SK-N-SH (cell line): ENCODE results near the gene METRNL. TPM values are rescaled to one million over a fixed set of nuclear protein-coding genes. Genes with fewer than 3 reads are reported as not detected.

Source experiments
- CTCF ChIA-PET: fragments of 300-600, 350-600 bp; formaldehyde crosslinking; extraction: SDS; loops from one replicate; lab custom pipeline; 2021; lab: Yijun Ruan, JAX
- POLR2A ChIA-PET: fragments of 350-600 bp; sonication (Branson Sonifier 250); formaldehyde crosslinking; extraction: SDS; loops from one replicate; lab custom pipeline; 2020; ENCODE audit warnings: antibody characterized with exemption, inconsistent platforms; lab: Yijun Ruan, JAX
- DNase-seq: peaks from one replicate; pipeline ENCODE4 v3.0.0; 2012
- H2AFZ ChIP-seq: fragments of 200-600 bp; sonication (generic); 2 replicates; pipeline ENCODE4 v1.8.1; 2016; ENCODE audit warnings: antibody characterized with exemption, mild to moderate bottlenecking, low read depth
- H3F3A ChIP-seq: fragments of 200-600 bp; sonication (generic); replicated peaks from 2 replicates; pipeline ENCODE3; 2016; ENCODE audit warnings: antibody characterized with exemption, mild to moderate bottlenecking; ENCODE audit not compliant: insufficient read depth
- H3K27ac ChIP-seq, 2 experiments: fragments of 200-500 bp in 1 of 2; fragments of 200-600 bp in 1 of 2; sonication (Bioruptor generic) in 1 of 2; sonication (generic), shearing (Covaris generic) in 1 of 2; 2 replicates each; pipeline versions ENCODE4 v1.5.1 to v1.6.1; 2014 to 2016; ENCODE audit warnings: low read depth in 2 of 2, inconsistent platforms in 1 of 2, low read length in 1 of 2, mild to moderate bottlenecking in 1 of 2, mixed read lengths in 1 of 2
- H3K27me3 ChIP-seq: fragments of 200-600 bp; sonication (generic), shearing (Covaris generic); 2 replicates; pipeline ENCODE4 v1.6.1; 2016; ENCODE audit warnings: mixed run types; ENCODE audit not compliant: insufficient read depth
- H3K36me3 ChIP-seq, 2 experiments: fragments of 200-500 bp in 1 of 2; fragments of 200-600 bp in 1 of 2; sonication (Bioruptor generic) in 1 of 2; sonication (generic) in 1 of 2; replicated peaks in 1 of 2; 2 replicates each; pipeline versions ENCODE3 to v1.5.1; 2014 to 2016; ENCODE audit warnings: low read length in 1 of 2, mild to moderate bottlenecking in 1 of 2; ENCODE audit not compliant: insufficient read depth in 2 of 2, control insufficient read depth in 1 of 2
- H3K4me1 ChIP-seq, 2 experiments: fragments of 200-500 bp in 1 of 2; fragments of 200-600 bp in 1 of 2; sonication (Bioruptor generic) in 1 of 2; sonication (generic), shearing (Covaris generic) in 1 of 2; 2 replicates each; pipeline versions ENCODE4 v1.5.1 to v1.6.1; 2014 to 2016; ENCODE audit warnings: low read depth in 1 of 2, low read length in 1 of 2, mixed run types in 1 of 2; ENCODE audit not compliant: insufficient read depth in 2 of 2, control insufficient read depth in 1 of 2
- H3K4me2 ChIP-seq: fragments of 200-600 bp; sonication (generic), shearing (Covaris generic); 2 replicates; pipeline ENCODE4 v1.6.1; 2017; ENCODE audit warnings: mixed run types
- H3K4me3 ChIP-seq, 2 experiments: fragments of 200-500 bp in 1 of 2; fragments of 200-600 bp in 1 of 2; sonication (Bioruptor generic) in 1 of 2; sonication (generic), shearing (Covaris generic) in 1 of 2; 2 replicates each; pipeline versions ENCODE4 v1.5.1 to v1.8.1; 2014 to 2016; ENCODE audit warnings: low read depth in 2 of 2, inconsistent platforms in 1 of 2, low read length in 1 of 2, mild to moderate bottlenecking in 1 of 2, mixed read lengths in 1 of 2, moderate library complexity in 1 of 2
- H3K79me2 ChIP-seq: fragments of 200-600 bp; sonication (generic); 2 replicates; pipeline ENCODE4 v1.8.1; 2017; ENCODE audit warnings: mild to moderate bottlenecking; ENCODE audit not compliant: insufficient read depth
- H3K9ac ChIP-seq: fragments of 200-600 bp; sonication (generic); 2 replicates; pipeline ENCODE4 v1.6.1; 2017; ENCODE audit warnings: mixed run types
- H3K9me2 ChIP-seq: fragments of 200-600 bp; sonication (generic); 2 replicates; pipeline ENCODE4 v1.6.1; 2017; ENCODE audit warnings: mixed run types
- H3K9me3 ChIP-seq: fragments of 200-600 bp; sonication (generic); 2 replicates; pipeline ENCODE4 v1.6.1; 2017; ENCODE audit warnings: mixed run types, mild to moderate bottlenecking, moderate library complexity
- H4K20me1 ChIP-seq: fragments of 200-600 bp; sonication (generic); 2 replicates; pipeline ENCODE4 v1.6.1; 2017; ENCODE audit warnings: mild to moderate bottlenecking, mixed run types; ENCODE audit not compliant: insufficient read depth
- EP300 ChIP-seq, 2 experiments: IDR thresholded peaks; 2 replicates each; pipeline versions ENCODE4 v1.4.0 to v1.6.1; 2012; ENCODE audit warnings: borderline replicate concordance in 1 of 2, low read depth in 1 of 2, low read length in 1 of 2
- FOXJ3 ChIP-seq: sonication (generic); formaldehyde crosslinking; IDR thresholded peaks from 2 replicates; pipeline ENCODE4 v1.5.1; 2020; ENCODE audit warnings: mild to moderate bottlenecking, missing genetic modification reagents
- FOXM1 ChIP-seq: IDR thresholded peaks from 2 replicates; pipeline ENCODE4 v1.4.0; 2012; ENCODE audit warnings: low read depth, mild to moderate bottlenecking
- GABPA ChIP-seq: IDR thresholded peaks from 2 replicates; pipeline ENCODE4 v1.4.0; 2012; ENCODE audit warnings: low read depth, mild to moderate bottlenecking
- GATA2 ChIP-seq: sonication (generic); formaldehyde crosslinking; IDR thresholded peaks from 2 replicates; pipeline ENCODE4 v1.5.0; 2020; ENCODE audit warnings: mild to moderate bottlenecking, missing genetic modification reagents
- MXI1 ChIP-seq: IDR thresholded peaks from 2 replicates; pipeline ENCODE4 v1.6.1; 2012; ENCODE audit warnings: mild to moderate bottlenecking, low read depth, low read length, improper control_type of control experiment
- RAD21 ChIP-seq: IDR thresholded peaks from 2 replicates; pipeline ENCODE4 v1.6.1; 2012; ENCODE audit warnings: mild to moderate bottlenecking, low read length
- RCOR1 ChIP-seq: fragments of 150-350 bp; IDR thresholded peaks from 2 replicates; pipeline ENCODE4 v1.6.1; 2017; ENCODE audit warnings: antibody characterized with exemption, low read length
- RFX5 ChIP-seq: IDR thresholded peaks from 2 replicates; pipeline ENCODE4 v1.6.1; 2012; ENCODE audit warnings: mild to moderate bottlenecking, improper control_type of control experiment, low read length
- RXRA ChIP-seq: IDR thresholded peaks from 2 replicates; pipeline ENCODE4 v1.4.0; 2012; ENCODE audit warnings: low read depth, mild to moderate bottlenecking, borderline replicate concordance
- SMC3 ChIP-seq: IDR thresholded peaks from 2 replicates; pipeline ENCODE4 v1.6.1; 2012; ENCODE audit warnings: low read depth, low read length, improper control_type of control experiment
- TCF12 ChIP-seq: IDR thresholded peaks from 2 replicates; pipeline ENCODE4 v1.4.0; 2012
- TEAD4 ChIP-seq: IDR thresholded peaks from 2 replicates; pipeline ENCODE4 v1.4.0; 2012; ENCODE audit warnings: mild to moderate bottlenecking, borderline replicate concordance; ENCODE audit not compliant: insufficient read depth
- WGBS: methylation state at CpG from one replicate; pipeline ENCODE4 v1.1.6; 2017; ENCODE audit warnings: low lambda C conversion rate; 5-methylcytosine and 5-hydroxymethylcytosine counted together
- polyA plus RNA-seq, 3 experiments: library from polyadenylated mRNA; depleted of rRNA; stranded (reverse); fragments of >200 nt; gene quantifications; 2 replicates each; pipeline ENCODE4 v1.2.3, GENCODE V29; 2012
- TF ChIP-seq, protein P1 (sequence below): IDR thresholded peaks from 2 replicates; pipeline ENCODE4 v1.4.0; 2012; ENCODE audit warnings: low read depth
- TF ChIP-seq, protein P2 (sequence below): IDR thresholded peaks from 2 replicates; pipeline ENCODE4 v1.6.1; 2012; ENCODE audit warnings: mild to moderate bottlenecking, low read depth, low read length, moderate library complexity
- TF ChIP-seq, protein P3 (sequence below): fragments of 200-600 bp; sonication (generic); IDR thresholded peaks from 2 replicates; pipeline ENCODE4 v1.6.1; 2017; ENCODE audit warnings: antibody characterized with exemption, mild to moderate bottlenecking, moderate library complexity
- TF ChIP-seq, protein P4 (sequence below): fragments of 150-350 bp; IDR thresholded peaks from 2 replicates; pipeline ENCODE4 v1.6.1; 2017; ENCODE audit warnings: antibody characterized with exemption, low read length, low read depth, borderline replicate concordance
- TF ChIP-seq, protein P5 (sequence below): IDR thresholded peaks from 2 replicates; pipeline ENCODE4 v1.4.0; 2012; ENCODE audit warnings: low read depth, borderline replicate concordance
- TF ChIP-seq, protein P6 (sequence below): IDR thresholded peaks from 2 replicates; pipeline ENCODE4; 2012

Gene METRNL
- polyA plus RNA-seq, 1 of the 3 experiments (the other 2 are of a cell fraction) = 75.5 TPM

DNA sequence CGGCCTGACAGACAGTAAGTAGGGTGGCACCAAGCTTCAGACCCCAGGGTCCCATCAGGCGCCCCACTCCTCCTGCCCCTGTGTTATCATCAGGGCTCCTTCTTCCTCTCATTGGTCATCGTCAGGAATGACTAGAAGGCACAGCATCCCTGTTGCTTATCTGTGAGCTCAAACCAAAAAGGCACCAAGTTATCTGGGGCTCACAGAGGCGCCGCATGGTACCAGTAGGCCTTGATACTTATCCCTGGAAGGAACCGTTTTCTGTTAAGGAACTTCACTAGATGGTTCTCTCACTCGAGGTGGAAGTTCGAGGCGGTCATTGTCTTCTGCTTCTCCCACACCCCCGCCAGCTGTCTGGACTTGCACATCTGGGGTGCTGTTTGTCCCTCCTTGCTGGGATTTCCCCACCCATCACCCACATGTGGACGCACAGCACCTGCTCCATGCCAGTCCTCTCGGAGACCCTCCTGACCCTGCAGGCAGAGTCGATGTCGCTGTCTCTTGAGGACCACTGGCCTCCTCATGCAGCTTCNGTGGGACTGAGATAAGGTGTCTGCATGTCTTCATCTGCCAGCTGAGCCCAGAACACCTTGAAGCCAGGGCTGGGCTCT lies 52.1 kb downstream of the METRNL start:
- H3K27me3 ChIP-seq = peaks cover 33% of the 10 kb centered on the region
- H3K36me3 ChIP-seq = no peaks in the 10 kb centered on the region
- WGBS = 88% methylated on average over 14 of the region's 14 CpGs
- H3K79me2 ChIP-seq = no peaks in the 10 kb centered on the region
- H3K9me3 ChIP-seq = no peaks in the 10 kb centered on the region
- H4K20me1 ChIP-seq = no peaks in the 10 kb centered on the region
- ChIA-PET CTCF (interaction anchor here (1.3 kb wide), 2 partner anchors 15 to 40 kb away, joined by 3 read pairs; no protein-coding TSS in a partner anchor), POLR2A (no interaction called here)
- no peak for DNase-seq
- H3F3A ChIP-seq = peaks cover 6% of the 10 kb centered on the region
- no peak overlapping the region for H3K27ac ChIP-seq
- no peak overlapping the region for H2AFZ ChIP-seq
- no peak for TF ChIP-seq RFX5
- TF ChIP-seq, protein P1, sequence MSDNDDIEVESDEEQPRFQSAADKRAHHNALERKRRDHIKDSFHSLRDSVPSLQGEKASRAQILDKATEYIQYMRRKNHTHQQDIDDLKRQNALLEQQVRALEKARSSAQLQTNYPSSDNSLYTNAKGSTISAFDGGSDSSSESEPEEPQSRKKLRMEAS = no peak
- no peak for TF ChIP-seq TEAD4
- no peak for TF ChIP-seq RCOR1
- TF ChIP-seq MXI1 = no peak
- TF ChIP-seq RXRA = no peak
- TF ChIP-seq FOXM1 = no peak
- TF ChIP-seq GABPA = no peak
- TF ChIP-seq, protein P2, sequence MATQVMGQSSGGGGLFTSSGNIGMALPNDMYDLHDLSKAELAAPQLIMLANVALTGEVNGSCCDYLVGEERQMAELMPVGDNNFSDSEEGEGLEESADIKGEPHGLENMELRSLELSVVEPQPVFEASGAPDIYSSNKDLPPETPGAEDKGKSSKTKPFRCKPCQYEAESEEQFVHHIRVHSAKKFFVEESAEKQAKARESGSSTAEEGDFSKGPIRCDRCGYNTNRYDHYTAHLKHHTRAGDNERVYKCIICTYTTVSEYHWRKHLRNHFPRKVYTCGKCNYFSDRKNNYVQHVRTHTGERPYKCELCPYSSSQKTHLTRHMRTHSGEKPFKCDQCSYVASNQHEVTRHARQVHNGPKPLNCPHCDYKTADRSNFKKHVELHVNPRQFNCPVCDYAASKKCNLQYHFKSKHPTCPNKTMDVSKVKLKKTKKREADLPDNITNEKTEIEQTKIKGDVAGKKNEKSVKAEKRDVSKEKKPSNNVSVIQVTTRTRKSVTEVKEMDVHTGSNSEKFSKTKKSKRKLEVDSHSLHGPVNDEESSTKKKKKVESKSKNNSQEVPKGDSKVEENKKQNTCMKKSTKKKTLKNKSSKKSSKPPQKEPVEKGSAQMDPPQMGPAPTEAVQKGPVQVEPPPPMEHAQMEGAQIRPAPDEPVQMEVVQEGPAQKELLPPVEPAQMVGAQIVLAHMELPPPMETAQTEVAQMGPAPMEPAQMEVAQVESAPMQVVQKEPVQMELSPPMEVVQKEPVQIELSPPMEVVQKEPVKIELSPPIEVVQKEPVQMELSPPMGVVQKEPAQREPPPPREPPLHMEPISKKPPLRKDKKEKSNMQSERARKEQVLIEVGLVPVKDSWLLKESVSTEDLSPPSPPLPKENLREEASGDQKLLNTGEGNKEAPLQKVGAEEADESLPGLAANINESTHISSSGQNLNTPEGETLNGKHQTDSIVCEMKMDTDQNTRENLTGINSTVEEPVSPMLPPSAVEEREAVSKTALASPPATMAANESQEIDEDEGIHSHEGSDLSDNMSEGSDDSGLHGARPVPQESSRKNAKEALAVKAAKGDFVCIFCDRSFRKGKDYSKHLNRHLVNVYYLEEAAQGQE = no peak
- TF ChIP-seq, protein P3, sequence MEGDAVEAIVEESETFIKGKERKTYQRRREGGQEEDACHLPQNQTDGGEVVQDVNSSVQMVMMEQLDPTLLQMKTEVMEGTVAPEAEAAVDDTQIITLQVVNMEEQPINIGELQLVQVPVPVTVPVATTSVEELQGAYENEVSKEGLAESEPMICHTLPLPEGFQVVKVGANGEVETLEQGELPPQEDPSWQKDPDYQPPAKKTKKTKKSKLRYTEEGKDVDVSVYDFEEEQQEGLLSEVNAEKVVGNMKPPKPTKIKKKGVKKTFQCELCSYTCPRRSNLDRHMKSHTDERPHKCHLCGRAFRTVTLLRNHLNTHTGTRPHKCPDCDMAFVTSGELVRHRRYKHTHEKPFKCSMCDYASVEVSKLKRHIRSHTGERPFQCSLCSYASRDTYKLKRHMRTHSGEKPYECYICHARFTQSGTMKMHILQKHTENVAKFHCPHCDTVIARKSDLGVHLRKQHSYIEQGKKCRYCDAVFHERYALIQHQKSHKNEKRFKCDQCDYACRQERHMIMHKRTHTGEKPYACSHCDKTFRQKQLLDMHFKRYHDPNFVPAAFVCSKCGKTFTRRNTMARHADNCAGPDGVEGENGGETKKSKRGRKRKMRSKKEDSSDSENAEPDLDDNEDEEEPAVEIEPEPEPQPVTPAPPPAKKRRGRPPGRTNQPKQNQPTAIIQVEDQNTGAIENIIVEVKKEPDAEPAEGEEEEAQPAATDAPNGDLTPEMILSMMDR = no peak
- TF ChIP-seq, protein P4, sequence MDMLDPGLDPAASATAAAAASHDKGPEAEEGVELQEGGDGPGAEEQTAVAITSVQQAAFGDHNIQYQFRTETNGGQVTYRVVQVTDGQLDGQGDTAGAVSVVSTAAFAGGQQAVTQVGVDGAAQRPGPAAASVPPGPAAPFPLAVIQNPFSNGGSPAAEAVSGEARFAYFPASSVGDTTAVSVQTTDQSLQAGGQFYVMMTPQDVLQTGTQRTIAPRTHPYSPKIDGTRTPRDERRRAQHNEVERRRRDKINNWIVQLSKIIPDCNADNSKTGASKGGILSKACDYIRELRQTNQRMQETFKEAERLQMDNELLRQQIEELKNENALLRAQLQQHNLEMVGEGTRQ = no peak
- TF ChIP-seq, protein P5, sequence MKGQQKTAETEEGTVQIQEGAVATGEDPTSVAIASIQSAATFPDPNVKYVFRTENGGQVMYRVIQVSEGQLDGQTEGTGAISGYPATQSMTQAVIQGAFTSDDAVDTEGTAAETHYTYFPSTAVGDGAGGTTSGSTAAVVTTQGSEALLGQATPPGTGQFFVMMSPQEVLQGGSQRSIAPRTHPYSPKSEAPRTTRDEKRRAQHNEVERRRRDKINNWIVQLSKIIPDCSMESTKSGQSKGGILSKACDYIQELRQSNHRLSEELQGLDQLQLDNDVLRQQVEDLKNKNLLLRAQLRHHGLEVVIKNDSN = no peak
- TF ChIP-seq FOXJ3 (CRISPR knock-in tag) = no peak
- no peak for TF ChIP-seq TCF12
- no peak for TF ChIP-seq SMC3
- no peak for TF ChIP-seq GATA2
- TF ChIP-seq, protein P6, sequence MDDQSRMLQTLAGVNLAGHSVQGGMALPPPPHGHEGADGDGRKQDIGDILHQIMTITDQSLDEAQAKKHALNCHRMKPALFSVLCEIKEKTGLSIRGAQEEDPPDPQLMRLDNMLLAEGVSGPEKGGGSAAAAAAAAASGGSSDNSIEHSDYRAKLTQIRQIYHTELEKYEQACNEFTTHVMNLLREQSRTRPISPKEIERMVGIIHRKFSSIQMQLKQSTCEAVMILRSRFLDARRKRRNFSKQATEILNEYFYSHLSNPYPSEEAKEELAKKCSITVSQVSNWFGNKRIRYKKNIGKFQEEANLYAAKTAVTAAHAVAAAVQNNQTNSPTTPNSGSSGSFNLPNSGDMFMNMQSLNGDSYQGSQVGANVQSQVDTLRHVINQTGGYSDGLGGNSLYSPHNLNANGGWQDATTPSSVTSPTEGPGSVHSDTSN = no peak
- no peak for TF ChIP-seq RAD21
- no peak for TF ChIP-seq EP300 (IDR thresholded peaks at IDR 0.05; ENCODE audit: borderline replicate concordance in 1 of 2, low read depth in 1 of 2, low read length in 1 of 2)
- no peak overlapping the region for H3K4me3 ChIP-seq
- H3K9ac ChIP-seq = no peak overlapping the region
- H3K4me1 ChIP-seq = peaks cover 0 to 13% of the 10 kb centered on the region in 2 experiments; a peak in 1 of 4 replicates
- H3K4me2 ChIP-seq = no peak overlapping the region
- H3K9me2 ChIP-seq = no peaks in the 10 kb centered on the region
